HCT116 (cell line): ENCODE data around the gene MRPL47. TPM values are rescaled to one million over a fixed set of nuclear protein-coding genes. Genes with fewer than 3 reads are reported as not detected.

Source experiments
- ATAC-seq: fragments of 200-7000 bp; cut with Tn5 transposase; 2 replicates; pipeline ENCODE4 v1.9.1; 2020; ENCODE audit warnings: mild to moderate bottlenecking, moderate library complexity
- BruUV-seq: library from RNA; stranded (reverse); fragments of 400-500 nt; replicated peaks from 2 replicates; lab custom pipeline; 2021; lab: Mats Ljungman, UMichigan
- CTCF ChIA-PET: fragments of 300-600 bp; sonication (Branson Sonifier 250); formaldehyde crosslinking; loops from one replicate; lab custom pipeline; 2021; ENCODE audit warnings: antibody characterized with exemption; lab: Charles Lee
- POLR2A ChIA-PET: fragments of 300-600, 350-600 bp; sonication (Branson Sonifier 250); formaldehyde crosslinking; loops from one replicate; lab custom pipeline; 2021; ENCODE audit warnings: antibody characterized with exemption; lab: Charles Lee
- RAD21 ChIA-PET, 2 experiments: fragments of 300-600 bp; sonication (Branson Sonifier 250); formaldehyde crosslinking; loops; one replicate each; lab custom pipeline; 2023; ENCODE audit warnings: low total read pairs in 2 of 2; ENCODE audit not compliant: uncharacterized antibody in 2 of 2, unreplicated experiment in 2 of 2, low non-redundant PET in 1 of 2; lab: Charles Lee
- DNase-seq: peaks from one replicate; pipeline ENCODE4 v3.0.0-alpha.2; 2010; ENCODE audit warnings: low read depth, low spot score
- H2AFZ ChIP-seq: fragments of 200-600 bp; shearing (Covaris generic), sonication (generic); 2 replicates; pipeline ENCODE4 v1.6.1; 2017; ENCODE audit warnings: low read depth, mixed run types, mixed read lengths, antibody characterized with exemption, low read length; ENCODE audit not compliant: poor library complexity, severe bottlenecking
- H3K27ac ChIP-seq: 2 replicates; pipeline ENCODE4 v1.5.1; 2012; ENCODE audit warnings: low read depth, low read length
- H3K27me3 ChIP-seq: fragments of 200-600 bp; sonication (generic); 2 replicates; pipeline ENCODE4 v1.6.1; 2016; ENCODE audit warnings: mixed run types, low read length, mixed read lengths; ENCODE audit not compliant: insufficient read depth
- H3K36me3 ChIP-seq, 2 experiments: fragments of 200-500 bp in 1 of 2; fragments of 200-600 bp in 1 of 2; sonication (Bioruptor generic) in 1 of 2; sonication (generic) in 1 of 2; 2 replicates each; pipeline versions ENCODE4 v1.5.1 to v1.6.1; 2014 to 2016; ENCODE audit warnings: low read length in 2 of 2, inconsistent platforms in 1 of 2, mixed read lengths in 1 of 2, mixed run types in 1 of 2; ENCODE audit not compliant: insufficient read depth in 2 of 2, control insufficient read depth in 1 of 2
- H3K4me1 ChIP-seq, 2 experiments: fragments of 200-600 bp in 1 of 2; sonication (generic) in 1 of 2; 2 replicates each; pipeline versions ENCODE4 v1.5.1 to v1.6.1; 2012 to 2017; ENCODE audit warnings: low read length in 2 of 2, inconsistent platforms in 1 of 2, mild to moderate bottlenecking in 1 of 2, mixed read lengths in 1 of 2, mixed run types in 1 of 2, moderate library complexity in 1 of 2; ENCODE audit not compliant: insufficient read depth in 2 of 2, control insufficient read depth in 1 of 2
- H3K4me2 ChIP-seq: fragments of 200-600 bp; sonication (generic); 2 replicates; pipeline ENCODE4 v1.6.1; 2017; ENCODE audit warnings: mixed run types, low read length, mixed read lengths
- H3K4me3 ChIP-seq, 2 experiments: fragments of 200-600 bp in 1 of 2; sonication (generic) in 1 of 2; replicated peaks in 1 of 2; 2 replicates each; pipeline ENCODE4 v1.5.1; 2011 to 2016; ENCODE audit warnings: low read length in 2 of 2, control low read depth in 1 of 2, low read depth in 1 of 2, mild to moderate bottlenecking in 1 of 2, mixed read lengths in 1 of 2, mixed run types in 1 of 2
- H3K79me2 ChIP-seq: fragments of 200-600 bp; sonication (generic); 2 replicates; pipeline ENCODE4 v1.6.1; 2017; ENCODE audit warnings: mild to moderate bottlenecking, mixed run types, low read length, moderate library complexity, mixed read lengths; ENCODE audit not compliant: insufficient read depth
- H3K9ac ChIP-seq: fragments of 200-600 bp; sonication (generic); 2 replicates; pipeline ENCODE4 v1.6.1; 2016; ENCODE audit warnings: low read length, mixed read lengths
- H3K9me2 ChIP-seq: fragments of 200-600 bp; sonication (generic), shearing (Covaris generic); 2 replicates; pipeline ENCODE4 v1.6.1; 2017; ENCODE audit warnings: mixed run types, mild to moderate bottlenecking, moderate library complexity; ENCODE audit not compliant: insufficient read depth
- H3K9me3 ChIP-seq, 2 experiments: fragments of 200-500 bp in 1 of 2; fragments of 200-600 bp in 1 of 2; sonication (Bioruptor generic) in 1 of 2; sonication (generic) in 1 of 2; 2 replicates each; pipeline ENCODE4 v1.6.1; 2014 to 2017; ENCODE audit warnings: low read length in 2 of 2, mixed read lengths in 2 of 2, inconsistent platforms in 1 of 2, low read depth in 1 of 2, mild to moderate bottlenecking in 1 of 2, mixed run types in 1 of 2, moderate library complexity in 1 of 2; ENCODE audit not compliant: control insufficient read depth in 1 of 2, insufficient read depth in 1 of 2
- H4K20me1 ChIP-seq: fragments of 200-600 bp; sonication (generic), shearing (Covaris generic); 2 replicates; pipeline ENCODE4 v1.6.1; 2017; ENCODE audit warnings: mixed run types, mild to moderate bottlenecking, moderate library complexity; ENCODE audit not compliant: insufficient read depth
- ATF3 ChIP-seq: IDR thresholded peaks from 2 replicates; pipeline ENCODE4 v1.6.1; 2012
- CBX3 ChIP-seq: IDR thresholded peaks from 2 replicates; pipeline ENCODE4 v1.6.1; 2012; ENCODE audit warnings: low read depth
- EGR1 ChIP-seq: IDR thresholded peaks from 2 replicates; pipeline ENCODE4 v1.6.1; 2012; ENCODE audit warnings: low read depth
- ELF1 ChIP-seq: IDR thresholded peaks from 2 replicates; pipeline ENCODE4 v1.6.1; 2012; ENCODE audit warnings: low read depth, borderline replicate concordance
- EZH2 ChIP-seq: fragments of 200-600 bp; sonication (generic); IDR thresholded peaks from 2 replicates; pipeline ENCODE4 v1.6.1; 2017; ENCODE audit warnings: antibody characterized with exemption, mixed run types
- EZH2phosphoT487 ChIP-seq: fragments of 200-600 bp; IDR thresholded peaks from 2 replicates; pipeline ENCODE4 v1.6.1; 2018; ENCODE audit warnings: antibody characterized with exemption, borderline replicate concordance
- FOSL1 ChIP-seq: IDR thresholded peaks from 2 replicates; pipeline ENCODE4 v1.6.1; 2012; ENCODE audit warnings: low read depth
- MAX ChIP-seq: IDR thresholded peaks from 2 replicates; pipeline ENCODE4 v1.6.1; 2012
- POLR2A ChIP-seq: IDR thresholded peaks from 2 replicates; pipeline ENCODE4 v1.7.0; 2011; ENCODE audit warnings: borderline replicate concordance; ENCODE audit not compliant: insufficient read depth, insufficient read length; ENCODE audit errors: extremely low read depth
- POLR2AphosphoS5 ChIP-seq: IDR thresholded peaks from 2 replicates; pipeline ENCODE4 v1.6.1; 2011; ENCODE audit warnings: mild to moderate bottlenecking, low read depth, low read length, moderate library complexity
- RAD21 ChIP-seq: IDR thresholded peaks from 2 replicates; pipeline ENCODE4 v1.6.1; 2012; ENCODE audit warnings: low read depth, mild to moderate bottlenecking
- SRF ChIP-seq: IDR thresholded peaks from 2 replicates; pipeline ENCODE4 v1.6.1; 2012; ENCODE audit warnings: low read depth
- YY1 ChIP-seq: IDR thresholded peaks from 2 replicates; pipeline ENCODE4 v1.6.1; 2011; ENCODE audit warnings: low read length, low read depth, moderate library complexity, mild to moderate bottlenecking; ENCODE audit not compliant: insufficient replicate concordance; ENCODE audit errors: extremely low read depth
- ZBTB33 ChIP-seq: IDR thresholded peaks from 2 replicates; pipeline ENCODE4 v1.6.1; 2011; ENCODE audit warnings: mild to moderate bottlenecking, low read length, moderate library complexity; ENCODE audit not compliant: insufficient replicate concordance; ENCODE audit errors: extremely low read depth
- intact Hi-C: fragments of 100-400 bp; cut with micrococcal nuclease; formaldehyde crosslinking; loops from 2 replicates; pipeline ENCODE4 v1.10.0; 2022
- total RNA-seq: library from RNA; stranded (reverse); gene quantifications from one replicate; pipeline ENCODE4 v1.2.1, GENCODE V29; 2021; ENCODE audit not compliant: unreplicated experiment

MRPL47 gene
- total RNA-seq, 1 experiment from 2014 or later: 52.3 TPM

- Histone ChIP-seq H3K4me2 (no peak overlapping the region), H3K36me3 (peaks cover 48 to 50% of the 10 kb centered on the region in 2 experiments), H3K79me2 (peaks cover 2% of the 10 kb centered on the region; the same call in 1 of the 2 replicates), H3K9me2 (no peaks in the 10 kb centered on the region), H2AFZ (no peak overlapping the region), H3K4me3 (no peak overlapping the region), H3K4me1 (no peaks in the 10 kb centered on the region), H3K9ac (no peak overlapping the region), H4K20me1 (no peaks in the 10 kb centered on the region; the same call in 1 of the 2 replicates), H3K27ac (no peak overlapping the region), H3K9me3 (no peaks in the 10 kb centered on the region), H3K27me3 (no peaks in the 10 kb centered on the region)
- no peak for ATAC-seq
- TSS peak; percentile 23 for BruUV-seq
- no peak for DNase-seq
- CTCF ChIA-PET: no interaction called here
- intact Hi-C loops: no loop called here
- no peak for TF ChIP-seq RAD21
- TF ChIP-seq ZBTB33: no peak
- TF ChIP-seq YY1: no peak
- no peak for TF ChIP-seq EGR1
- TF ChIP-seq CBX3: no peak
- no peak for TF ChIP-seq SRF
- no peak for TF ChIP-seq EZH2
- no peak for TF ChIP-seq MAX
- TF ChIP-seq ELF1: no peak
- no peak for TF ChIP-seq FOSL1
- TF ChIP-seq POLR2AphosphoS5: no peak
- TF ChIP-seq EZH2phosphoT487: no peak
- no peak for TF ChIP-seq POLR2A
- TF ChIP-seq ATF3: no peak
- RAD21 ChIA-PET: no interaction called here
- POLR2A ChIA-PET: no interaction called here
These were observed 13.8 kb downstream of the MRPL47 start for GRCh38 chr3:179590669-179591068.
